ENCODE measurements around the gene SPAG16. TPM values are rescaled to one million over a fixed set of nuclear protein-coding genes. Genes with fewer than 3 reads are reported as not detected.

The SPAG16 gene
- total RNA-seq, 4 donors from 2014 or later: 25.6 to 37.5 (median 26.3) TPM

GRCh38 chr2:213285404-213285803 lies 1.1 kb downstream of the SPAG16 start:
- TF ChIP-seq POLR2A (IDR thresholded peaks at IDR 0.05) (no peak), CTCF (IDR thresholded peaks at IDR 0.05) (no peak)
- no peak for DNase-seq (ENCODE audit: low spot score in 2 of 2)
- intact Hi-C loops (cut with DNase I; ENCODE audit: low total_unique reads): no loop called here
- H3K4me3 ChIP-seq (ENCODE audit: low read depth, poor library complexity, severe bottlenecking): no peak overlapping the region
- WGBS, 2 donors: 60 to 64% methylated on average over 5 of the region's 5 CpGs

GRCh38 chr2:213286161-213286560 lies 1.9 kb downstream of the SPAG16 start:
- WGBS, 2 donors: 77 to 78% methylated on average over 1 of the region's 1 CpG
- H3K4me3 ChIP-seq (ENCODE audit: low read depth, poor library complexity, severe bottlenecking): no peak overlapping the region
- intact Hi-C loops (cut with DNase I; ENCODE audit: low total_unique reads): no loop called here
- DNase-seq (ENCODE audit: low spot score in 2 of 2): no peak
- TF ChIP-seq CTCF (IDR thresholded peaks at IDR 0.05): no peak
- no peak for TF ChIP-seq POLR2A (IDR thresholded peaks at IDR 0.05)

GRCh38 chr2:213288913-213289700 lies 4.8 kb downstream of the SPAG16 start:
- H3K4me3 ChIP-seq (ENCODE audit: low read depth, poor library complexity, severe bottlenecking): no peak overlapping the region
- TF ChIP-seq CTCF (IDR thresholded peaks at IDR 0.05) (no peak), POLR2A (IDR thresholded peaks at IDR 0.05) (no peak)
- intact Hi-C loops (cut with DNase I; ENCODE audit: low total_unique reads): no loop called here
- WGBS, 2 donors: 41 to 49% methylated on average over 2 of the region's 2 CpGs
- no peak for DNase-seq (ENCODE audit: low spot score in 2 of 2)

GRCh38 chr2:213290501-213290900 lies 6.2 kb downstream of the SPAG16 start:
- 67 to 73% methylated on average over 3 of the region's 3 CpGs for WGBS, 2 donors
- no peak overlapping the region for H3K4me3 ChIP-seq (ENCODE audit: low read depth, poor library complexity, severe bottlenecking)
- intact Hi-C loops (cut with DNase I; ENCODE audit: low total_unique reads): no loop called here
- DNase-seq (ENCODE audit: low spot score in 2 of 2): no peak
- TF ChIP-seq CTCF (IDR thresholded peaks at IDR 0.05) (no peak), POLR2A (IDR thresholded peaks at IDR 0.05) (no peak)

GRCh38 chr2:213296270-213296669 lies 12.0 kb downstream of the SPAG16 start:
- intact Hi-C loops (cut with DNase I; ENCODE audit: low total_unique reads): no loop called here
- no peak overlapping the region for H3K4me3 ChIP-seq (ENCODE audit: low read depth, poor library complexity, severe bottlenecking)
- 89 to 94% methylated on average over 5 of the region's 5 CpGs for WGBS, 2 donors
- no peak for DNase-seq (ENCODE audit: low spot score in 2 of 2)
- TF ChIP-seq POLR2A (IDR thresholded peaks at IDR 0.05) (no peak), CTCF (IDR thresholded peaks at IDR 0.05) (no peak)
